HAP-1 (cell line): Measurements from ENCODE around the gene RNF157.
"Not testable (repeated sequence)": the region's sequence is repeated elsewhere in the genome, so short reads cannot be mapped to it uniquely, and the experiment has no call there.

Experiments
- DNase-seq, 2 experiments: peaks; one replicate each; pipeline ENCODE4 v3.0.0-alpha.2; 2016 to 2020; ENCODE audit warnings: low spot score in 2 of 2
- H3K27me3 ChIP-seq: fragments of 250-450 bp; sonication (Bioruptor Pico); 2 replicates; pipeline ENCODE4 v1.5.1; 2020; ENCODE audit warnings: low read depth, mild to moderate bottlenecking, moderate library complexity
- H3K36me3 ChIP-seq: fragments of 250-450 bp; sonication (Bioruptor Pico); replicated peaks from 2 replicates; pipeline ENCODE4 v1.5.1; 2020; ENCODE audit warnings: mild to moderate bottlenecking
- H3K4me1 ChIP-seq: fragments of 250-450 bp; sonication (Bioruptor Pico); 2 replicates; pipeline ENCODE4 v1.5.1; 2020; ENCODE audit warnings: mild to moderate bottlenecking
- H3K4me3 ChIP-seq: fragments of 250-450 bp; sonication (Bioruptor Pico); 2 replicates; pipeline ENCODE4 v1.5.1; 2020; ENCODE audit warnings: mild to moderate bottlenecking, moderate library complexity
- H3K9me3 ChIP-seq: fragments of 250-450 bp; sonication (Bioruptor Pico); 2 replicates; pipeline ENCODE4 v1.5.1; 2020; ENCODE audit warnings: mild to moderate bottlenecking, moderate library complexity
- in situ Hi-C: fragments of 300-500 bp; cut with MboI; formaldehyde crosslinking; loops from 3 replicates; pipeline ENCODE4 v1.14.3; 2020; ENCODE audit warnings: low sequenced_read_pairs, inconsistent platforms, mixed read lengths

Gene RNF157

GRCh38 chr17:76274112-76274956, 34.0 kb upstream of the RNF157 start:
- H3K27me3 ChIP-seq: no peaks in the 10 kb centered on the region
- H3K9me3 ChIP-seq: no peaks in the 10 kb centered on the region
- no peaks in the 10 kb centered on the region for H3K4me1 ChIP-seq
- H3K36me3 ChIP-seq: no peaks in the 10 kb centered on the region; the same call in 1 of the 2 replicates
- no peak for DNase-seq
- H3K4me3 ChIP-seq: no peak overlapping the region
- in situ Hi-C loops: no loop called here

DNA sequence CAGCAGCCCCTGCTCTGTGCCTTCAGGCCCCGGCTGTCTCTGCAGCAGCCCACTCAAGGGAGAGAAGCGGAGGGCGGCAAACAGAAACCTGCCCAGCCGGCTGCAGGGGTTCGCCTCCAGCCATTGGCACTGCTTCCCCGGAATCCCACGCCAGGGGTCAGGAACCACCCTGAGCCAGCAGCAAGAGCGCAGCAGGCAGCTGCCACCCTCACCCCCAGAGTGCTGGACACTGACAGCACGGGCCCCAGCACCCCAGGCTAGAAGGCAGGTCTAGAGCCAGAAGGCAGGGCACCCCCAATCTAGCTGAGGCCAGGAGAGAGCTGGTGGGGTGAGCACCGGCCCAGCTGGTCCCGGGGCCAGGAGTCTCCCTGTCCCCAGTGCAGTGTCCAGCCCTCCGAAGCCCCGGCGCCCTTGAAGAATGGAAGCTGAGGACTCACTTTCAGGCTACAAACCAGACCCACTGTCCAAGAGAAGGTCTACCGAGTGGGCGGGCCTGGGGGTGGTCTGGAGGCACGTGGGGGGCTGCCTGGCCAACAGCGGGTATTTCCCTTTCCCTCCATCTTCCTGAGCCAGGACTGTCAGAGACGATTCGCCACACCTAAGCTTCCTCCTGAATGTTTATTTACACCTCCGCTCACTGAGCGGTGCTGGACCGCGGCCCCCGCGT, 33.3 kb upstream of the RNF157 start:
- DNase-seq: no peak
- in situ Hi-C loops: no loop called here

GRCh38 chr17:76272541-76273444, 32.5 kb upstream of the RNF157 start:
- H3K9me3 ChIP-seq: no peaks in the 10 kb centered on the region
- DNase-seq: no peak
- no peaks in the 10 kb centered on the region for H3K27me3 ChIP-seq
- peaks cover 2% of the 10 kb centered on the region; the same call in 1 of the 2 replicates for H3K36me3 ChIP-seq
- H3K4me1 ChIP-seq: no peaks in the 10 kb centered on the region
- in situ Hi-C loops: no loop called here
- no peak overlapping the region for H3K4me3 ChIP-seq

More for the DNA sequence above, 33.3 kb upstream of the RNF157 start:
- Histone ChIP-seq H3K9me3 (no peaks in the 10 kb centered on the region), H3K27me3 (no peaks in the 10 kb centered on the region), H3K4me3 (no peak overlapping the region), H3K4me1 (no peaks in the 10 kb centered on the region), H3K36me3 (no peaks in the 10 kb centered on the region; the same call in 1 of the 2 replicates)

GRCh38 chr17:76271669-76272540, 31.6 kb upstream of the RNF157 start:
- Histone ChIP-seq H3K4me3 (no peak overlapping the region), H3K36me3 (peaks cover 3% of the 10 kb centered on the region), H3K27me3 (no peaks in the 10 kb centered on the region), H3K9me3 (no peaks in the 10 kb centered on the region), H3K4me1 (peaks cover 2% of the 10 kb centered on the region)
- in situ Hi-C loops: no loop called here
- no peak for DNase-seq

DNA sequence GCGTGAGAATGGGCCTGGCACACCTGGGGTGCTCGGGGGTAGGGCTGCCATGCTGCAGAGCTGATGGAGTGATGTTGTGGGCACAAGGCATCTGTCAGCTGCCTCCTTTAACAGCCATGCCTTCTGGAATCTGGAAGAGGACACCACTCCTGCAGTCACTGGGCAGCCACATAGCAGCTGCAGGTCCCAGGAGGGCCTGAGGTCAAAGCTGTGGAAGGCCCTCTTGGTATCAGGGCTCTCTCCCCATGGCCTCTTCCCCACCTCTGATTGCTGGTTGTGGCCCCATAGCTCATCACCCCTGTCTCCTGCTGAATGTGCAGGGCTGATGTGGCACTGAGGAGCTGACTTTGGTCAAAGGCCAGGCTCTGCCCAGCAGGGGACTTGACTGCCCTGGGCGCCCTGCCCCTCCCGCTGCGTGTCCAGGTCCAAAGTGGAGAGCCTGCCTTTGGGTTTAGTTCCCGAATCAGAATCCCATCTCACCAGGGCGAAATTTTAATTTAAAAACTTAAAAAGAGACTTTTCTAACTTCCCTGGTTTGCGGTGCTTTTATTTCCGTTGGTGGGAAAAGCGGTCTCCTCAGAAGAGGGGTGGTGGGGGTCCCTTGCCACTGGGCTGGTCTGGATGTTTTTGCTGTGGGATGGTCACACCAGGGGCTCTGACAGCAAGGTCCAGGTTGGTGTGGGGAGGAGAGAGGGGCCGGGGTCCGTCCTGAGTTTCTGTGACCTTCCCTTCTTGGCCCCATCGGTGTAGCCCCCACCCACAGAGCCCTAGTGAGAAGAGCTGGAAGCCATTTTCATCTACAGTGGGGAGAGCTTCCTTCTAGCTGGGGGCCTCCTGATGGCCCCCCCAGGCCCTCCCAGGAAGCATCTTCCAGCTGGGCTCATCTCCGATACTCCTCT, 30.7 kb upstream of the RNF157 start:
- Histone ChIP-seq H3K4me3 (no peak overlapping the region), H3K27me3 (no peaks in the 10 kb centered on the region), H3K9me3 (no peaks in the 10 kb centered on the region), H3K36me3 (peaks cover 3% of the 10 kb centered on the region), H3K4me1 (peaks cover 8% of the 10 kb centered on the region)
- in situ Hi-C loops: no loop called here
- DNase-seq: no peak

GRCh38 chr17:76270127-76270592, 29.9 kb upstream of the RNF157 start:
- DNase-seq: no peak
- Histone ChIP-seq H3K4me3 (no peak overlapping the region), H3K9me3 (no peaks in the 10 kb centered on the region), H3K4me1 (peaks cover 8% of the 10 kb centered on the region), H3K36me3 (peaks cover 3% of the 10 kb centered on the region), H3K27me3 (no peaks in the 10 kb centered on the region)
- in situ Hi-C loops: no loop called here

DNA sequence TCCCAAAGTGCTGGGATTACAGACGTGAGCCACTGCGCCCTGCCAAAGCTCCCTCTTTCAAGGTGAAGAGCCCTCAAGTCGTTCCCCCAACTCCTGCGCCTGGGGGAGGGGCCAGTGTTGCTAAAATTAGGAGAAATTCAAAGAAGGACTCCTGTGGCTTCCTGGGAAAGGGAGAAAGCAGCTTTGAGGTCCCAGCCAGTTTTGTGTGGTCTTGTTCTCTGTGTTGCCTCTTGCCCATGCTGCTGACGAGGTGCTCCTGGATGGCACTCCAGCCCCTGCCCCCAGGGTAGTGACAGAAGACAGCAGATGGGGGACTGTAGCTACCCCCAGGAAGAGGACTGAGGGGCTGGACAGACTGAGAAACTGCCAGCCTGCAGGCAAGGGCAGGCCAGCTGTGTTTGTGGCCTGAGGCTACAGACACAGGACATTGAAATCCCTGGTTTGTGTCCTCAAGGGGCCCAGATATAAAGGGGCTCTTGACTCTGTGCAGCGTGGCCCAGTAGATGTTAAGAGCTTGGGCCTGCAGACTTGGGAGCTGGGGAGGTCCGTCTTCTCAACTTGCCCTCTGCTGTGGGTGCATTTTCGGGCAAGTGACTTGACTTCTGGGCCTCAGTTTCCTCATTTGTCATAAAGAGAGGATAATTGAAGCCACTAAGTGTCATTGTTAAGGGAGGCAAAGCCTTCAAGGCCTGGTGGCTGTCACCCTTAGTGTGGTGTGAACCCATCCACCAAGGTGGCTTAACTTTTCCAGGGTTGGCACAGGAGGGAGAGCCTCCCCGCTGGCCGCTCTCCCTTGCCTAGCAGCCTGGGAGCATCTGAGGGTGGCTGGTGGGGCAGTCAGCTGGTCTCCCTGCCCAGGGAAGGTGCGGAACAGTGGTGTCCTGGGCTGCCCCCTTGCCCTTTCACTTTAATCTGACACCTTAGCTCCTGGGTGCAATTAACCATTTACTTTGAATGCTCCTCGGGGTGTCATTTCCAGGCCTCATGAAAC, 29.0 kb upstream of the RNF157 start:
- Histone ChIP-seq H3K4me3 (no peak overlapping the region), H3K9me3 (no peaks in the 10 kb centered on the region; the same call in 1 of the 2 replicates), H3K4me1 (peaks cover 12% of the 10 kb centered on the region), H3K36me3 (peaks cover 3% of the 10 kb centered on the region), H3K27me3 (no peaks in the 10 kb centered on the region)
- in situ Hi-C loops: no loop called here
- DNase-seq: no peak

DNA sequence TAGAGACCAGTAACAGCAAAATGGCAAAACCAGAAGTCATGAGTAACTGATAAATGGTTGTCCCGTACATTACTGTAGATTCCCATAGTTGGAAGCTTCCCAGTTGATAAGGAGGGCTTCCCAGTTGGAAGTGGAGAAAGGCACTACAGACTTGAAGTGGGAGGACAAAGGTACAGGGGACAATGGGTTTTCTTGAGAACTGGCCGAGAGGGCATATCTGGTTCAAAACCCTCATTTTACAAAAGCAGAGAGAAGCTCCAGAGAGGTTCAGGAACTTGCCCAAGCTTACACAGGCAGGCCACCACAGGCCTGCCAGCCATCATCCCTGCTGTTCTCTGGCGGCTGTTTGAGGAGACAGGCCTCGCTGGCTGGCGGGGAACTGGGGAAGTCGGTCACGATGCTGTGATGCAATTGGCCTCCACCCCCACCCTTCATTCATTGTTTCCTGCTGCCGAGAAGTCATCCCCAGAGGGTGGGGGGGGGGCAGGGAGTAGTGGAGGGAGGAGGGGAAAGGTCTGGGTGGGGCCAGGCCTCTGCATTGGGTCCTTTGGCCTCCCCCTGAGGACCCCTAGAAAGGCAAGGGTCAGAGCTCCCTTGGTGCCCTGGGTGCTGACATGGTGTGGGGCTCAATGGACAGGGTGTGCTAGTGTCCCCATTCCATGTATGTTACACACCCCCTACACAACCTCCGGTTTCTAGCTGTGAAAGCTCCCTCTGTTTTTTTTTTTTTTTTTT, 27.9 kb upstream of the RNF157 start:
- H3K36me3 ChIP-seq: peaks cover 3% of the 10 kb centered on the region
- DNase-seq: no peak
- in situ Hi-C loops: no loop called here
- no peak overlapping the region for H3K4me3 ChIP-seq
- H3K27me3 ChIP-seq: no peaks in the 10 kb centered on the region
- peaks cover 14% of the 10 kb centered on the region for H3K4me1 ChIP-seq
- H3K9me3 ChIP-seq: no peaks in the 10 kb centered on the region; the same call in 1 of the 2 replicates

DNA sequence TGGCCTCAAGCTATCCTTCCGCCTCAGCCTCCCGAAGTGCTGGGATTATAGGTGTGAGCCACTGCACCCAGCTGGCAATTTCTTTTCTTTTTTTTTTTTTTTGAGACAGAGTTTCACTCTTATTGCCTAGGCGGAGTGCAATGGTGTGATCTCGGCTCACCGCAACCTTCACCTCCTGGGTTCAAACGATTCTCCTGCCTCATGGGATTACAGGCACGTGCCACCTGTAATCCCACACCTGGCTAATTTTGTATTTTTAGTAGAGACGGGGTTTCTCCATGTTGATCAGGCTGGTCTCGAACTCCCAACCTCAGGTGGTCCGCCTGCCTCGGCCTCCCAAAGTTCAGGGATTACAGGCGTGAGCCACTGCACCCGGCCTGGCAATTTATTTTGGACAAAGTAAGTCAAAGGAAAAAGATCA, 27.3 kb upstream of the RNF157 start:
- H3K36me3 ChIP-seq, H3K4me3 ChIP-seq, DNase-seq: not testable (repeated sequence)

GRCh38 chr17:76267051-76267576, 26.8 kb upstream of the RNF157 start:
- Histone ChIP-seq H3K4me3 (peak overlapping the region; percentile 55), H3K27me3 (no peaks in the 10 kb centered on the region), H3K36me3 (peaks cover 3% of the 10 kb centered on the region), H3K4me1 (peaks cover 14% of the 10 kb centered on the region), H3K9me3 (no peaks in the 10 kb centered on the region; the same call in 1 of the 2 replicates)
- no peak for DNase-seq
- in situ Hi-C loops: no loop called here

More for the DNA sequence above, 27.3 kb upstream of the RNF157 start:
- H3K9me3 ChIP-seq, in situ Hi-C loops, H3K27me3 ChIP-seq: not testable (repeated sequence)
- peaks cover 14% of the 10 kb centered on the region for H3K4me1 ChIP-seq
